ENCODE measurements around the gene MBTPS1. TPM values are rescaled to one million over a fixed set of nuclear protein-coding genes. Genes with fewer than 3 reads are reported as not detected.
A peak's percentile ranks its signal among the peaks of the same experiment; 100 is the strongest.

Gene MBTPS1
- total and polyA plus RNA-seq, 8 donors = 21.4 to 112 (median 56.1) TPM

DNA sequence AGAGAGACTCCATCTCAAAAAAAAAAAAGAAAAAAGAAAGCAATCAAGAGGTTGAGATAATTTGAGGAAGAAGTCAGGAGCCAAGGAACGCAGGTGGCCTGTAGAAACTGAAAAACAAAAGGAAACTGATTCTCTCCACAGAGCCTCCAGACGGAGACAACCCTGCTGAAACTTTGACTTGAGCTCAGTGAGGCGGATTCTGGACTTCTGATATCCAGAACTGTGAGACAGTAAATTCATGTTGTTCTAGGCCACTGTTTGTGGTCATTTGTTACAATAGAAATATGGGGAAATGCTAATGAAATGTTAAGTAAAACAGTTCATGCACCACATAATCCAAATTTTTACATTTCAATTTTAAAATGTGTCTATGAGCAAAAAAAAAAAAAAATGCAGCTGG is 5.2 kb downstream of the MBTPS1 start:
- no peaks in the 10 kb centered on the region for H3K27me3 ChIP-seq
- peaks cover 8 to 77% (median 41%) of the 10 kb centered on the region in 4 donors for H3K4me1 ChIP-seq
- TF ChIP-seq POLR2A (IDR thresholded peaks at IDR 0.05) = no peak
- no peak for TF ChIP-seq CTCF (IDR thresholded peaks at IDR 0.05)
- no peak for TF ChIP-seq POLR2AphosphoS5 (IDR thresholded peaks at IDR 0.05)
- 58 to 69% (median 64%) methylated on average over 3 of the region's 3 CpGs for WGBS, 5 donors
- no peak for DNase-seq
- H3K27ac ChIP-seq = no peak overlapping the region
- H3K4me3 ChIP-seq = no peak overlapping the region
- intact Hi-C loops (cut with DNase I; ENCODE audit: low total_unique reads) = no loop called here
- H3K9me3 ChIP-seq = no peaks in the 10 kb centered on the region
- peaks cover 0 to 31% (median 23%) of the 10 kb centered on the region in 4 donors for H3K36me3 ChIP-seq

GRCh38 chr16:84110527-84110926 is 6.2 kb downstream of the MBTPS1 start:
- intact Hi-C loops (cut with DNase I; ENCODE audit: low total_unique reads) = no loop called here
- H3K27me3 ChIP-seq = no peaks in the 10 kb centered on the region
- DNase-seq = no peak
- WGBS, 5 donors = 75 to 89% (median 85%) methylated on average over 3 of the region's 3 CpGs
- H3K36me3 ChIP-seq = peaks cover 0 to 34% (median 29%) of the 10 kb centered on the region in 4 donors
- no peak for TF ChIP-seq EP300 (IDR thresholded peaks at IDR 0.05)
- TF ChIP-seq POLR2A (IDR thresholded peaks at IDR 0.05) = no peak
- TF ChIP-seq CTCF (IDR thresholded peaks at IDR 0.05) = no peak
- TF ChIP-seq POLR2AphosphoS5 (IDR thresholded peaks at IDR 0.05) = no peak
- H3K27ac ChIP-seq = peak overlapping the region in 1 of 5 donors; percentile 1
- no peaks in the 10 kb centered on the region for H3K9me3 ChIP-seq
- peaks cover 6 to 81% (median 42%) of the 10 kb centered on the region in 4 donors for H3K4me1 ChIP-seq
- no peak overlapping the region for H3K4me3 ChIP-seq

- peak overlapping the region in 1 of 5 donors; percentile 1 for H3K27ac ChIP-seq
These were observed 7.0 kb downstream of the MBTPS1 start for GRCh38 chr16:84109598-84110335.

DNA sequence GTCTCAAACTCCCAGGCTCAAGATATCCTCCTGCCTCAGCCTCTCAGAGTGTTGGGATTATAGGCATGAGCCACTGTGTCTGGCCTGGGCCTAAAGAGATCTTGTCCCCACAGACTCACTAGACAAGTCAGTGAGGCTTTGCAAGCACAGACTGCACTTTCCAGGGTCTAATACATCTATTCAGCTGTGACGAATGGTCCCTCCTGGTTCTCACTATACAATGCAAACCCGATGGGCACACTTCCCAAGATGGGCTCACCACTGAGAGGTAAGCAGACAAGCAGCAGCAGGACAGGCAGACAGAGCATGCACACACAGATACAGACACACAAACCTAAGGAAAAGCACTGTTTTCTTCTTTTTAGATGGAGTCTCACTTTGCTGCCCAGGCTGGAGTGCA is 8.8 kb downstream of the MBTPS1 start:
- no peak overlapping the region for H3K4me3 ChIP-seq
- no peak for TF ChIP-seq EP300 (IDR thresholded peaks at IDR 0.05)
- TF ChIP-seq CTCF (IDR thresholded peaks at IDR 0.05) = no peak
- no peak for TF ChIP-seq POLR2A (IDR thresholded peaks at IDR 0.05)
- no peak for TF ChIP-seq POLR2AphosphoS5 (IDR thresholded peaks at IDR 0.05)
- H3K9me3 ChIP-seq = no peaks in the 10 kb centered on the region
- peaks cover 0 to 34% (median 31%) of the 10 kb centered on the region in 4 donors for H3K36me3 ChIP-seq
- H3K4me1 ChIP-seq = peaks cover 4 to 79% (median 38%) of the 10 kb centered on the region in 4 donors
- WGBS, 5 donors = 75 to 100% (median 80%) methylated on average over 2 of the region's 2 CpGs
- H3K27ac ChIP-seq = no peak overlapping the region
- no peaks in the 10 kb centered on the region for H3K27me3 ChIP-seq
- intact Hi-C loops (cut with DNase I; ENCODE audit: low total_unique reads) = no loop called here
- no peak for DNase-seq

More at GRCh38 chr16:84109598-84110335, 7.0 kb downstream of the MBTPS1 start:
- WGBS, 5 donors = 53 to 66% (median 62%) methylated on average over 6 of the region's 6 CpGs
- no peak for DNase-seq
- intact Hi-C loops (cut with DNase I; ENCODE audit: low total_unique reads) = no loop called here
- Histone ChIP-seq H3K9me3 (no peaks in the 10 kb centered on the region), H3K36me3 (peaks cover 0 to 34% (median 31%) of the 10 kb centered on the region in 4 donors), H3K4me1 (peaks cover 0 to 81% (median 37%) of the 10 kb centered on the region in 4 donors), H3K27me3 (no peaks in the 10 kb centered on the region), H3K4me3 (no peak overlapping the region)
- no peak for TF ChIP-seq POLR2A (IDR thresholded peaks at IDR 0.05)
- TF ChIP-seq EP300 (IDR thresholded peaks at IDR 0.05) = no peak
- TF ChIP-seq POLR2AphosphoS5 (IDR thresholded peaks at IDR 0.05) = no peak
- TF ChIP-seq CTCF (IDR thresholded peaks at IDR 0.05) = no peak

Measured in stomach (tissue), 9 donors.